NT2/D1 (cell line): ENCODE measurements around the gene POMGNT1.

Experiments
- DNase-seq: peaks from one replicate; pipeline ENCODE4 v3.0.0-alpha.2; 2011; ENCODE audit warnings: low read depth, low spot score
- H3K27me3 ChIP-seq: 2 replicates; pipeline ENCODE4 v1.6.0; 2011; ENCODE audit warnings: mild to moderate bottlenecking; ENCODE audit not compliant: insufficient read length, insufficient read depth
- H3K36me3 ChIP-seq: 2 replicates; pipeline ENCODE4 v1.6.1; 2011; ENCODE audit warnings: mild to moderate bottlenecking, low read length, mixed read lengths; ENCODE audit not compliant: insufficient read depth, insufficient read length
- H3K4me1 ChIP-seq: 2 replicates; pipeline ENCODE4 v1.5.1; 2011; ENCODE audit not compliant: insufficient read depth, insufficient read length
- H3K4me3 ChIP-seq: 2 replicates; pipeline ENCODE4 v1.5.1; 2011; ENCODE audit warnings: low read depth; ENCODE audit not compliant: insufficient read length
- H3K9ac ChIP-seq: 2 replicates; pipeline ENCODE4 v1.6.0; 2011; ENCODE audit warnings: low read depth; ENCODE audit not compliant: insufficient read length
- H3K9me3 ChIP-seq: 2 replicates; pipeline ENCODE4 v1.5.1; 2011; ENCODE audit warnings: mild to moderate bottlenecking, low read length; ENCODE audit not compliant: insufficient read depth
- SUZ12 ChIP-seq: IDR thresholded peaks from 2 replicates; pipeline ENCODE4 v1.6.1; 2011; ENCODE audit not compliant: insufficient read length, insufficient read depth; ENCODE audit errors: extremely low read depth
- YY1 ChIP-seq: IDR thresholded peaks from 2 replicates; pipeline ENCODE4 v1.6.1; 2011; ENCODE audit not compliant: insufficient read length, insufficient read depth
- ZNF274 ChIP-seq: IDR thresholded peaks from 2 replicates; pipeline ENCODE4 v1.6.1; 2011; ENCODE audit warnings: mild to moderate bottlenecking, low read depth, low read length

POMGNT1 gene

DNA sequence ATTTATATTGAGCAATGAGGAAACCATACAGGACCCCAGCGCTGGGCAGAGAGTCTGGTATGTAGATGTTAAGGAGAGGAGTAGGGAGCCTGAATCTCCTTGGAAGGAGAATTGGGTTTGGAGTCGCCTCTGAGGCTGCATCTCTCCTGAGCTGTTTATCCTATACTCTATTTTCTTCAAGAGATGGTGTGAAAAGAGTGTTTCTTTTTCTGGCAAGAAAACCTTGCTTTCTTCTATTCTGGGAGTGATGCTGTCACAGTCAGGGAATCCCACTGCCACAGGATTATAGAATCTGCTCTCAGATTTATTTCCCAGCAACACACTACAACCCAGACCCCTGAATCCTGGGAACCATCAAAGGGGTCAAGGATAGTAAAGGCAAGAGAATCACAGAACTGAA is 8.2 kb upstream of the POMGNT1 start:
- TF ChIP-seq ZNF274 (no peak), YY1 (no peak), SUZ12 (no peak)
- H3K9ac ChIP-seq, result no peak overlapping the region
- no peaks in the 10 kb centered on the region for H3K36me3 ChIP-seq
- H3K4me3 ChIP-seq, result no peak overlapping the region
- no peak for DNase-seq
- H3K4me1 ChIP-seq, result peaks cover 10% of the 10 kb centered on the region
- no peaks in the 10 kb centered on the region for H3K9me3 ChIP-seq
- H3K27me3 ChIP-seq, result no peaks in the 10 kb centered on the region

DNA sequence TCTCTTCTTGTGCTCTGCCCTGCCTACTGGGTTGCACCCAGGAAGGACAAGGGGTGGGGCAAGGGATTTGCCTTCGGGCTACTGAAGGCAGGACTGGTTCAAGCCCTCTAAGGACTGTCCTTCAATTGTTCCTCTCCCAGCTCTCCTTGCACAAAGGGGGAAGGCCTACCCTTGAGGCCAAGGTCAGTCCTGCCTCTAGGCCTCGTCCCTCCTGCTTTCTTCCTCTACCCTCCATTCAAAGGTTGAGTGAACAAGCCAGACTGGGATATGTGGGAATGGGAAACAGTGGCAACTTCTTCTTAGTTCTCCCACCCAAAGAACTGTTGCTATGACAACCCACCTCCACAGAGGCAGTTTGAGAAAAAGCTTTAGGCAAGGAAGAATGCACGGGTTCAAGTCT is 7.6 kb upstream of the POMGNT1 start:
- H3K9ac ChIP-seq, result no peak overlapping the region
- TF ChIP-seq ZNF274, result no peak

GRCh38 chr1:46205141-46205540 is 6.9 kb upstream of the POMGNT1 start:
- no peak overlapping the region for H3K9ac ChIP-seq
- H3K27me3 ChIP-seq, result no peaks in the 10 kb centered on the region
- DNase-seq, result no peak
- H3K36me3 ChIP-seq, result no peaks in the 10 kb centered on the region
- no peaks in the 10 kb centered on the region for H3K9me3 ChIP-seq
- H3K4me1 ChIP-seq, result peaks cover 10% of the 10 kb centered on the region
- TF ChIP-seq SUZ12 (no peak), ZNF274 (no peak), YY1 (no peak)
- H3K4me3 ChIP-seq, result no peak overlapping the region

More for the DNA sequence above, 7.6 kb upstream of the POMGNT1 start:
- Histone ChIP-seq H3K36me3 (no peaks in the 10 kb centered on the region), H3K9me3 (no peaks in the 10 kb centered on the region), H3K4me3 (no peak overlapping the region), H3K4me1 (peaks cover 10% of the 10 kb centered on the region), H3K27me3 (no peaks in the 10 kb centered on the region)
- DNase-seq, result no peak

GRCh38 chr1:46204406-46204742 is 6.1 kb upstream of the POMGNT1 start:
- Histone ChIP-seq H3K27me3 (no peaks in the 10 kb centered on the region), H3K9me3 (no peaks in the 10 kb centered on the region), H3K4me3 (peak overlapping the region; percentile 87), H3K9ac (peak overlapping the region; percentile 88), H3K36me3 (no peaks in the 10 kb centered on the region), H3K4me1 (peaks cover 10% of the 10 kb centered on the region)
- TF ChIP-seq YY1 (no peak), SUZ12 (no peak), ZNF274 (no peak)
- DNase-seq, result no peak

GRCh38 chr1:46203738-46204405 is 5.6 kb upstream of the POMGNT1 start:
- no peak for TF ChIP-seq YY1
- Histone ChIP-seq H3K9ac (peak overlapping the region; percentile 88), H3K9me3 (no peaks in the 10 kb centered on the region), H3K36me3 (no peaks in the 10 kb centered on the region), H3K4me3 (peak overlapping the region; percentile 87), H3K27me3 (no peaks in the 10 kb centered on the region), H3K4me1 (peaks cover 10% of the 10 kb centered on the region)
- no peak for DNase-seq

- Histone ChIP-seq H3K27me3 (no peaks in the 10 kb centered on the region), H3K9me3 (no peaks in the 10 kb centered on the region), H3K36me3 (peaks cover 31% of the 10 kb centered on the region), H3K9ac (no peak overlapping the region), H3K4me1 (peaks cover 10% of the 10 kb centered on the region), H3K4me3 (peak overlapping the region; percentile 86)
- DNase-seq, result no peak
- TF ChIP-seq ZNF274 (no peak), SUZ12 (no peak), YY1 (no peak)
Measured at GRCh38 chr1:46199233-46199749, 1.1 kb upstream of the POMGNT1 start.

DNA sequence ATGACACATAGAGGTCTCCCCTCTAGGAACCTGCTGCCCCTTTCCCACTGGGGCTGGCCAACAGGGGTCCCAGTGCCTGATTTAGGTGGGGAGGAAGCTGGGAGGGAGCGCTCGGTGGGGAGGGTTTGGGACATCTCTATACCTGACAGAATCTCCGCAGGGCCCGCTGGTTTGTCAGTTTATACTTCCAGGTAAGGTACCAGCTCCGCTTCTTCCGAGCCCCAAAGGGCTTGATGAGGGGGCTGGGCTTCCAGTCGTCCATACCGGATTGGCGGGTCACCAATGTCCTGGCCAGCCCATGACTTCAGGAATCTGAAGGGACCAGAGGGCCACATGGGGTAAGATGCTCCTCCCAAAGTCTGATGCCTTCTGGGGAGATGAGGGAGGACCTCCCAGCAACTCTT is 672 bp downstream of the POMGNT1 start:
- peaks cover 16% of the 10 kb centered on the region for H3K4me1 ChIP-seq
- H3K9me3 ChIP-seq, result no peaks in the 10 kb centered on the region
- H3K9ac ChIP-seq, result peak overlapping the region; percentile 94
- peak overlapping the region; percentile 84 for H3K4me3 ChIP-seq
- peaks cover 48% of the 10 kb centered on the region for H3K36me3 ChIP-seq
- TF ChIP-seq YY1, result no peak
- no peak for TF ChIP-seq SUZ12
- TF ChIP-seq ZNF274, result no peak
- H3K27me3 ChIP-seq, result no peaks in the 10 kb centered on the region
- DNase-seq, result no peak

DNA sequence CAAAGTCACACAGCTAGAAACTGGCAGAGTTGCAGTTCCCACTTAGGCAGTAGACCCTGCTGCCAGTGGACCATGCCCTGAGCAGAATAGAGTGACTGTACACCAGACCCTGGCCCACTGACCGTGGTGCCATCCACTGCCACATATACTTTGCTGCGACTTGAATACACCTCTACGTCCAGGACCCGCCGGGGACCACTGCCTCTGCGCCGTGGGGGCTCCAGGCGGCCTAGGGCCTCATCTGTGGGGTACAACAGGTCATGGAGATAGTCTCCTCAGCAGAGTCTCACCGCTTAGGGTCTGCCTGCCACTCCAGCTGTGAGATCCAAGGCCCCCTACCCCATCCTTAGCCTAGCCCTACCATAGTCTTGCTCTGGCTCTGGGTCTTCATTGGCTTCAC is 1.6 kb downstream of the POMGNT1 start:
- H3K27me3 ChIP-seq, result no peaks in the 10 kb centered on the region
- H3K36me3 ChIP-seq, result peaks cover 57% of the 10 kb centered on the region
- H3K4me3 ChIP-seq, result no peak overlapping the region
- no peaks in the 10 kb centered on the region for H3K9me3 ChIP-seq
- no peak for DNase-seq
- no peak overlapping the region for H3K9ac ChIP-seq
- H3K4me1 ChIP-seq, result peaks cover 16% of the 10 kb centered on the region
- TF ChIP-seq SUZ12 (no peak), YY1 (no peak), ZNF274 (no peak)
